Measurements from ENCODE around the gene TIMM22. TPM values are rescaled to one million over a fixed set of nuclear protein-coding genes. Genes with fewer than 3 reads are reported as not detected.
"Not testable (repeated sequence)": the region's sequence is repeated elsewhere in the genome, so short reads cannot be mapped to it uniquely, and the experiment has no call there.

The TIMM22 gene
- total RNA-seq, 1 donor, result 15.8 TPM

DNA sequence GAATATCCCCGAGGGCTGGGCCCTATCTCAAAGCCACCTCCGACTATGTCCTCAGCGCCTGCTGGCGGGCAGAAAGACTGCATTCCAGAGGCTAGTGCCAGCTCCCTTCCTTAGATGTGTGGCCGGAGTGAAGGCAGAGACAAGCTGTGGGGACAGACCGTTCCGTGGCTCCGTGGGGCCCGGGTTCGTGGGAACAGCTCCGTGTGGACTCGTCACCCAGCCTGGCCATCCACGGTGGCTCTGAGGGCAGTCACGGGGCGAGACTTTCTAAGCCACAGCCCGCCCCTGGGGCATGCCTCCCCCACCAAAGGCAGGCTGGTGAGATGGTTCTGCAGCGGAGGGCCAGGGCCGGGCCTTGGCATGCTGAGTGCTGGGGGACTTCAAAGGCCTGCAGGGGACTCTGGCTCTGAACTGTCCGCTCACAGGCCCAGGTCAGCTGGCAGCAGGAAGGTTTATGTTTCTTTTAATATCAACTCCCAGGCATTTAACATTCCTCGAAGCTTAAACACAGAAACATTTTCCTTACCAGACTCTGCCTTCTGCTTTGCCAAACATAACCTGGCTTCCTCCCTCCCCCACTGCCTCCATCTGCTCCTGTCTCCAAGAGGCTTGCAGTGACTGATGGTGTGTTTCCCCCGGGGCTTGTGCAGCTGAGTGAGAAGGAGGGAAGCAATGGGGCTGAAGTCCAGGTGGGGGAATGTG is 50.4 kb downstream of the TIMM22 start:
- TF ChIP-seq CTCF (IDR thresholded peaks at IDR 0.05; ENCODE audit: insufficient read depth, low read length), result no peak
- DNase-seq (ENCODE audit: low read depth), result peak; percentile 47
- H3K4me3 ChIP-seq (ENCODE audit: low read depth, low read length), result no peak overlapping the region

- no peak for DNase-seq (ENCODE audit: low read depth)
- no peak for TF ChIP-seq CTCF (IDR thresholded peaks at IDR 0.05; ENCODE audit: insufficient read depth, low read length)
These were observed 51.0 kb downstream of the TIMM22 start for GRCh38 chr17:1047879-1048470.

DNA sequence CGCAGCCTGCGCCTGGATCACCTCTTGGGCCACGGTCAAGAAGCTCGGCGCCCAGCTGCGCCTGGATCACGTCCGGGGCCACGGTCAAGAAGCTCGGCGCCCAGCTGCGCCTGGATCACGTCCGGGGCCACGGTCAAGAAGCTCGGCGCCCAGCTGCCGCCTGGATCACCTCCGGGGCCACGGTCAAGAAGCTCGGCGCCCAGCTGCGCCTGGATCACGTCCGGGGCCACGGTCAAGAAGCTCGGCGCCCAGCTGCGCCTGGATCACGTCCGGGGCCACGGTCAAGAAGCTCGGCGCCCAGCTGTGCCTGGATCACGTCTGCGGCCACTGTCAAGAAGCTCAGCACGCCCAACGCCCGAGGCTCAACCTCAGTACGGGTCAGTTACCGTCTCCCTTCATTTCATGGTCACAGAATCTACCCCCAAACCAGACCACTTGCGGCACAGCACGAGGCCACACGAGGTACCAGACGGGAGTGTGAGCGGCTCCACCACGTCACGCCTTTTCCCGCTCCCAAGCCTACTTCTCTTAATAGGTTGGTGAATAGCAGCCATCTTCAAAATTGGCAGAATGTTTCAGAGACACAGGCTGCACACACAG is 51.7 kb downstream of the TIMM22 start:
- not testable (repeated sequence) for DNase-seq (ENCODE audit: low read depth); H3K4me3 ChIP-seq (ENCODE audit: low read depth, low read length)

More at GRCh38 chr17:1047879-1048470, 51.0 kb downstream of the TIMM22 start:
- no peak overlapping the region for H3K4me3 ChIP-seq (ENCODE audit: low read depth, low read length)

- no peak for TF ChIP-seq CTCF (IDR thresholded peaks at IDR 0.05; ENCODE audit: insufficient read depth, low read length)
- DNase-seq (ENCODE audit: low read depth), result no peak
- no peak overlapping the region for H3K4me3 ChIP-seq (ENCODE audit: low read depth, low read length)
These were observed 52.7 kb downstream of the TIMM22 start for GRCh38 chr17:1049446-1050225.

DNA sequence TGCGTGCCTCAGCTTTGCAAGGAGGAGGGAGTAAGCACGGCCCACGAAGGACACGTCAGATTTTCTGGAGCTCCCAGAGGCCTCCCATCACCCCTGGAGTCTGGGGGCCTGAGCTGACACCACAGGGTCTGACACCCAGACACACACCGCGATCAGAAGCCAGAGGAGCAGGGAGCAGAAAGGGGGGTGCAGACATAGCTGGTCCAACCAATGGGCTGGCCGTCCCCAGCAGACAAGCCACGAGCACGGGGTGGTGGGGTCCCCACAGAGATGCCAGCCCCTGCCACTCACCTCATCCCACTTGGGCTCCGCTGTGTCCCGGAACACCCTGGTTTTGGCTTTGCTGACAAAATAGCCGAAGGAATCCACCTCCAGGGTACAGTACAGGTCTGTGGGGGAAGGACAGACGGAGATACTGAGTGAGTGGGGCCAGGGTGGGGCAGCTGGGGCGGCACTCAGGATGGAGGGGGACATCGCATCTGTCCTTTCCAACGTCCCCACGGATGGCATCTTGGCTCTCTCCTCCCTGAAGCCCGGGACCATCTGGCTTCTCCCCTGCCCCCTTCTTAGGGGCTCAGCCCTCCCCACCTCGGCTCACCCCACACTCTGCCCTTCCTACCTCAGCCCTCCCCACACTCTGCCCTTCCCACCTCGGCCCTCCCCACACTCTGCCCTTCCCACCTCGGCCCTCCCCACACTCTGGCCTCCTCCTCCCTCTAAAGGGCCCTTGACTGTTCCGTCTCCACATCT is 53.5 kb downstream of the TIMM22 start:
- no peak overlapping the region for H3K4me3 ChIP-seq (ENCODE audit: low read depth, low read length)
- no peak for TF ChIP-seq CTCF (IDR thresholded peaks at IDR 0.05; ENCODE audit: insufficient read depth, low read length)

GRCh38 chr17:1050996-1051925 is 54.3 kb downstream of the TIMM22 start:
- DNase-seq (ENCODE audit: low read depth), result no peak
- no peak for TF ChIP-seq CTCF (IDR thresholded peaks at IDR 0.05; ENCODE audit: insufficient read depth, low read length)
- no peak overlapping the region for H3K4me3 ChIP-seq (ENCODE audit: low read depth, low read length)

More for the DNA sequence above, 53.5 kb downstream of the TIMM22 start:
- no peak for DNase-seq (ENCODE audit: low read depth)
